ENCODE measurements around the gene PSD2. TPM values are rescaled to one million over a fixed set of nuclear protein-coding genes. Genes with fewer than 3 reads are reported as not detected.

The PSD2 gene
- 0.11 and 0.13 TPM in 2 replicates for total RNA-seq

DNA sequence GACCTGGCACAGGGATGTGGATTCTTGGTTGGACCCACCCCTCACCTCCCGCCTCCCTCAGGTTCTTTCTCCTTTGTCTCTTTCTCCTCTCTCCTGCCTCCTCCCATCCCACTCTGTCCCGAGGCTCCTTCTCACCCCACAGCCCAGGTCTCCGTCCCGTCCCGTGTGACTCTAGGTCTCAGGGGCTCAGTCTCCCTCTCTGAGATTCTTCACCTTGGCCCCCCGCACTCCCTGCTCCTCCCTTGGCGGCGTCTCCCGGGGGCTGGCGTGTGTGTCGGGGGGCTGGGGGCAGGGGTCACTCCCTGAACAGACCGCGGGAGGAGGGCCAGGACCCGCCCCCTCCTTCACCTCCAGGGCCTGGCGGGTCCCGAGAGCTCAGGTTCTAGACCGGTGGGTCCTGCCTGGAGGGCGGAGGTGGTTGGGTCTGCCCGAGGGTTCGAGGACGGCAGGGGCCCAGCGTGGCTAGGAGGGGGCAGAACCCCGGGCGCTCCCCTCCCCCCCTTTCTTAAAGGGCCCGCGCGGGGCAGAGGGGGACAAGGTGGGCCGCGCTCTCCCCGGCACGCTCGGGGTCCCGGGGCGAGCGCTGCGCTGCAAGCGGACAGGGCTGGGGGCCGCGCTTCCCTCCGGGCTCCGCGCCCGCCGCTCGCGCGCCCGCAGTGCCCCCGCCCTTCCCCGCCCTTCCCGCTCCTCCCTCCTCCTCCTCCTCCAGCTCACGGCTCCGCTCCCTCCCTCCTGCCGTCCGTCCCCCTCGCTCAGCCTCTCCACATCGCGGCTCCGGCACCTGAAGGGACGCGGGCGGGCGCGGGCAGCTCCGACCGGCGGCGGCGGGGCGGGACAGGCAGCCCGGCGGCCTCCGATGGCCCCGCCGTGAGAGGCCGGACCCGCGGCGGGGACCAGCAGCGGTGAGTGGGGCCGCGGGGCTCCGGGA is at the start of gene PSD2:
Gene PSD2 (plus strand): TSS at position 735 of the 928 bp plus-strand sequence. CDS start 13,633 bp downstream, outside the sequence.

Small RNA genes within 50 kb of the gene (small RNA-seq; reads per million reads assigned to genes)
- gene AC008667.4, result not detected

Other genes with a start within 250 kb of the PSD2 start
- gene UBE2D2, start 234.5 kb upstream of the PSD2 start, total RNA-seq, result 57.4 and 58.8 TPM in 2 replicates
- gene CXXC5, start 147.5 kb upstream of the PSD2 start, total RNA-seq, result 89.4 and 101 TPM in 2 replicates
- gene NRG2, start 247.5 kb downstream of the PSD2 start, total RNA-seq, result 0.78 and 1.6 TPM in 2 replicates

All from articular chondrocyte of knee joint (primary cell).